Keratinocyte (primary cell): ENCODE measurements around the gene KCNQ2. TPM values are rescaled to one million over a fixed set of nuclear protein-coding genes. Genes with fewer than 3 reads are reported as not detected.

Experiments used
- DNase-seq: peaks from one replicate; pipeline ENCODE4 v3.0.0-alpha.2; 2011; ENCODE audit warnings: low read depth, missing footprints, low spot score
- FAIRE-seq: peaks from 2 replicates; lab custom pipeline; 2011; peaks lifted over from hg19 to GRCh38; lab: Jason Lieb, UNC
- H2AFZ ChIP-seq: 2 replicates; pipeline ENCODE4 v1.6.0; 2012; ENCODE audit warnings: low read length, control low read depth, inconsistent platforms; ENCODE audit not compliant: control insufficient read depth
- H3K27ac ChIP-seq: 2 replicates; pipeline ENCODE4 v1.5.1; 2011; ENCODE audit warnings: low read length; ENCODE audit not compliant: control insufficient read depth, insufficient read depth
- H3K27me3 ChIP-seq: 3 replicates; pipeline ENCODE4 v1.6.0; 2011; ENCODE audit warnings: low read length; ENCODE audit not compliant: control insufficient read depth, insufficient read depth; ENCODE audit errors: extremely low read depth
- H3K36me3 ChIP-seq, 2 experiments: 2 replicates in 1 of 2; 3 replicates in 1 of 2; pipeline ENCODE4 v1.5.1; 2011; ENCODE audit warnings: low read length in 2 of 2, mild to moderate bottlenecking in 1 of 2; ENCODE audit not compliant: control insufficient read depth in 2 of 2, insufficient read depth in 2 of 2; ENCODE audit errors: extremely low read depth in 1 of 2
- H3K4me1 ChIP-seq: 3 replicates; pipeline ENCODE4 v1.5.1; 2011; ENCODE audit warnings: low read length; ENCODE audit not compliant: control insufficient read depth, insufficient read depth; ENCODE audit errors: extremely low read depth
- H3K4me2 ChIP-seq: 3 replicates; pipeline ENCODE4 v1.6.0; 2011; ENCODE audit warnings: low read depth, low read length; ENCODE audit not compliant: control insufficient read depth, insufficient read depth; ENCODE audit errors: extremely low read depth
- H3K4me3 ChIP-seq, 3 experiments: fragments of 200-600 bp in 1 of 3; sonication (generic) in 1 of 3; 2 replicates in 2 of 3; 3 replicates in 1 of 3; pipeline ENCODE4 v1.5.1; 2011 to 2016; ENCODE audit warnings: low read length in 3 of 3, mild to moderate bottlenecking in 3 of 3, control low read depth in 2 of 3, inconsistent platforms in 1 of 3, low read depth in 1 of 3, mixed read lengths in 1 of 3, mixed run types in 1 of 3, moderate library complexity in 1 of 3; ENCODE audit not compliant: control insufficient read depth in 2 of 3, insufficient read depth in 2 of 3; ENCODE audit errors: extremely low read depth in 1 of 3
- H3K79me2 ChIP-seq: 2 replicates; pipeline ENCODE4 v1.6.0; 2012; ENCODE audit warnings: low read length; ENCODE audit not compliant: control insufficient read depth, insufficient read depth
- H3K9ac ChIP-seq: 3 replicates; pipeline ENCODE4 v1.6.0; 2011; ENCODE audit warnings: low read length; ENCODE audit not compliant: control insufficient read depth, insufficient read depth; ENCODE audit errors: extremely low read depth
- H3K9me1 ChIP-seq: 3 replicates; pipeline ENCODE4 v1.6.0; 2011; ENCODE audit warnings: low read length; ENCODE audit not compliant: control insufficient read depth, insufficient read depth; ENCODE audit errors: extremely low read depth
- H3K9me3 ChIP-seq: 2 replicates; pipeline ENCODE4 v1.5.1; 2012; ENCODE audit warnings: low read depth, low read length; ENCODE audit not compliant: control insufficient read depth
- H4K20me1 ChIP-seq: 3 replicates; pipeline ENCODE4 v1.6.0; 2011; ENCODE audit warnings: low read length; ENCODE audit not compliant: control insufficient read depth, insufficient read depth; ENCODE audit errors: extremely low read depth
- CTCF ChIP-seq, 3 experiments: IDR thresholded peaks in 1 of 3; conservative IDR thresholded peaks in 1 of 3; optimal IDR thresholded peaks in 1 of 3; 2 replicates in 2 of 3; 3 replicates in 1 of 3; pipeline versions ENCODE3 to v1.5.1; 2011; ENCODE audit warnings: low read length in 3 of 3, mild to moderate bottlenecking in 3 of 3, moderate library complexity in 2 of 3, control low read depth in 1 of 3, inconsistent platforms in 1 of 3; ENCODE audit not compliant: insufficient read depth in 2 of 3; ENCODE audit errors: extremely low read depth in 1 of 3
- EZH2 ChIP-seq: IDR thresholded peaks from one replicate; pipeline ENCODE4 v1.6.1; 2012; ENCODE audit warnings: inconsistent platforms, mild to moderate bottlenecking, low read length, moderate library complexity
- dilution Hi-C: fragments of 300-500 bp; cut with MboI; formaldehyde crosslinking; loops from one replicate; pipeline ENCODE4 v1.7.0; 2020; ENCODE audit warnings: low sequenced_read_pairs; ENCODE audit not compliant: extremely low pct_ligation_motif_present
- polyA plus RNA-seq, 5 experiments: library from polyadenylated mRNA; depleted of rRNA in 3 of 5; stranded (reverse) in 3 of 5; stranded (forward) in 1 of 5; unstranded in 1 of 5; fragments of >200 nt; gene quantifications; 1 replicate in 1 of 5; 2 replicates in 3 of 5; 3 replicates in 1 of 5; pipeline versions ENCODE4 v1.2.1 to v1.2.3, GENCODE V29; 2011 to 2012; ENCODE audit warnings: missing spikeins in 2 of 5, low read depth in 1 of 5, low replicate concordance in 1 of 5

The KCNQ2 gene
- polyA plus RNA-seq, 1 donor (not counting 4 experiments of a cell fraction or from before 2014, with no cell fraction given): not detected

GRCh38 chr20:63498960-63499337 lies 26.5 kb upstream of the KCNQ2 start, which contains the start of gene EEF1A2:
TSS of gene EEF1A2 (minus strand) at chr20:63499083. CDS start at chr20:63497763, 1,320 bp downstream.
- H4K20me1 ChIP-seq: no peaks in the 10 kb centered on the region
- no peak for DNase-seq
- H3K4me1 ChIP-seq: peaks cover 2% of the 10 kb centered on the region
- H3K79me2 ChIP-seq: no peaks in the 10 kb centered on the region
- peak in 1 of 3 experiments; percentile 17 for TF ChIP-seq CTCF (optimal IDR thresholded peaks at IDR 0.05 in 1 of 3, IDR thresholded peaks at IDR 0.05 in 1 of 3, conservative IDR thresholded peaks at IDR 0.05 in 1 of 3; ENCODE audit: extremely low read depth in 1 of 3, insufficient read depth in 2 of 3, low read length in 3 of 3)
- no peak for TF ChIP-seq EZH2
- dilution Hi-C loops: no loop called here
- no peak for FAIRE-seq
- H3K9me3 ChIP-seq: no peaks in the 10 kb centered on the region
- no peak within 1 kb of the TSS for H3K9ac ChIP-seq
- H2AFZ ChIP-seq: no peak within 1 kb of the TSS
- peak within 1 kb of the TSS in 1 of 3 experiments; percentile 12 for H3K4me3 ChIP-seq
- no peak within 1 kb of the TSS for H3K27ac ChIP-seq
- H3K9me1 ChIP-seq: no peaks in the 10 kb centered on the region
- H3K36me3 ChIP-seq: no peaks in the 10 kb centered on the region
- H3K4me2 ChIP-seq: peak within 1 kb of the TSS; percentile 22
- peaks cover 55% of the 10 kb centered on the region for H3K27me3 ChIP-seq

- no peak for DNase-seq
- peaks cover 2% of the 10 kb centered on the region for H3K4me1 ChIP-seq
- TF ChIP-seq EZH2 (peak; percentile 45), CTCF (optimal IDR thresholded peaks at IDR 0.05 in 1 of 3, IDR thresholded peaks at IDR 0.05 in 1 of 3, conservative IDR thresholded peaks at IDR 0.05 in 1 of 3; ENCODE audit: extremely low read depth in 1 of 3, insufficient read depth in 2 of 3, low read length in 3 of 3) (no peak)
- H3K79me2 ChIP-seq: no peaks in the 10 kb centered on the region
- peak overlapping the region; percentile 22 for H3K4me2 ChIP-seq
- H3K9me1 ChIP-seq: no peaks in the 10 kb centered on the region
- H3K36me3 ChIP-seq: no peaks in the 10 kb centered on the region
- no peak for FAIRE-seq
- no peak overlapping the region for H2AFZ ChIP-seq
- H3K9me3 ChIP-seq: no peaks in the 10 kb centered on the region
- dilution Hi-C loops: no loop called here
- H3K9ac ChIP-seq: no peak overlapping the region
- no peaks in the 10 kb centered on the region for H4K20me1 ChIP-seq
- H3K4me3 ChIP-seq: peak overlapping the region in 1 of 3 experiments; percentile 12
- H3K27me3 ChIP-seq: peaks cover 51% of the 10 kb centered on the region
- H3K27ac ChIP-seq: no peak overlapping the region
Observed at GRCh38 chr20:63497946-63498935, 25.8 kb upstream of the KCNQ2 start.
